GM18909 (cell line): ENCODE measurements around the gene EPS8L1.
"Not testable (repeated sequence)": the region's sequence is repeated elsewhere in the genome, so short reads cannot be mapped to it uniquely, and the experiment has no call there.

Experiments
- ATAC-seq: cut with Tn5 transposase; IDR thresholded peaks from one replicate; pipeline ENCODE4 v1.9.1; 2021; ENCODE audit warnings: mild to moderate bottlenecking; ENCODE audit not compliant: unreplicated experiment, poor library complexity

EPS8L1 gene

DNA sequence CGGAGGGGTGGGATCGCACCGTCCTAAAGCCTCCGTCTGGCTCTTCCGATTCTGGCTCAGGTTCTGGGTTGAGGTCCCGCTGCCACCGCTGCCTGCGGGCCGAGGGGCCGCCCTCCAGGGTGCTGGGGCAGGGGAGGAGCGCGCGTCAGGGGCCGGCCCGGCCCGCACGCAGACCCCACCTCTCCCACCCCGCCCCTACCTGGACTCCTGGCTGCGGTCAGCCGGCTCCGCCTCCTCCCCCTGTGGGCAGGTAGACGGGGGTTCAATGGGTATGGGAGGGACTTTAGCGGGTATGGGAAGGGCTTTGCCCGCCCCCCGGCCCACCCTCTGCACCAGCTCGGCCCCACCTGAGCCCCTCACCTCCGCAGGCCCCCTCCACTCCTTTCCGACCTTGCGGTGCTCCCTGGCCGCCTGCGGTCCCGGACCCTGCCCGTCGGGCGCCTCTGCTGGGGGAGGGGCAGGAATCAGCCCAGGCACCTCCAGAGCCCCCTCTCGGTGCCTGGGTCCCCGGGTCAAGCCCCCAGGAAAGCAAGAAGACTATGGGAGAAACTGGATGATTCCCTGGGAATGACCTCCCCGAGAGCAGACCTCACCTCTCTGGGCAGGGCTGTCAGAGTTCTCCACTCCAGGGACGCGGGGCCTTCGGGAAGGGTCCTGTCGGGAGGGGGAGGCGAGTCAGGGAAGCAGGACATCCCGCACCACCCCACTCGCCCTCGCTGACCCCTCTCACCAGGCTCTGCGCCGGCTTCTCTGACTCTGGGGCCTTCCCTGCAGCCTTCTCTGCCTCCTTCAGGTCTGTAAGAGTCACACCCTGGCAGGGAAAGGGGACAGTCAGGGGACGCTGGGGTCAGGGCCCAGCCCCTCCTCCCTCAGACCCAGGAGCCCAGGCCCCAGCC is 17.0 kb downstream of the EPS8L1 start:
- ATAC-seq, result no peak

DNA sequence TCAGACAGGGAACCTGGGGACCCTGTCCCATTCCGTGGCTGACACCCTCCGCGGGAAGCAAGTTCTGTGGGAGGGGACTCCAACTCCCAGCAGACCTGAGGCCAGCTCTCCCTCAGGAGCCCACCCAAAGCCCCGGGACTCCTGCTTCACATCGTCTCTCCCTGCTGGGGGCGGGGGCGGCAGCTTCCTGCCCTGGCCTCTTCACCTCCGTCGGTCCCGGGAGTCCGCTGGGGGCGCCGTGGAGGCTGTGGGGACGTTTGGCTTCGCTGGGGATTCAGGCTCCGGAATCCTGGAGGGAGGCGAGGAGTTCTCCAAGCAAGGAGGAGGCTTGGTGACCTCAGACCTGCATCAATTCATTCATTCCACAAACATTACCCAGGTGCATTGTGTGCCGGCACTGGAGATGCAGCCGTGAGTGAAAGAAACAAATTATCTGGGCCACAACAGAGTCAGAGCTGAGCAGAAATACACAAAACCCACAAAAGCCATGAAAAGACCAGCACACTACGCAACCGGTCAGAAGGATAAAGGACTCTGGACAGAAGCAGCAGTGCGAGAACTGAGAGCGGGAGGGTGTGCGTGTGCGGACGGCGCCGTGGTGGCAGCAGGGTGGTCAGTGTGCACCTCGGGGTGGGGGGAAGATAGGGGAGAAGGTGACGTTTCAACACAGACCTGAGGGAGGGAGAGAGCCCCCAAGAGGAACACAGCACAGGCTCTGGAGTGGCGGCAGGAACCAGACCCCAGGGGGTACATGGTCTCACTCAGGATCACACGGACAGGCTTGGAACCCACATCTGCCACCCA is 19.0 kb downstream of the EPS8L1 start:
- ATAC-seq, result no peak

DNA sequence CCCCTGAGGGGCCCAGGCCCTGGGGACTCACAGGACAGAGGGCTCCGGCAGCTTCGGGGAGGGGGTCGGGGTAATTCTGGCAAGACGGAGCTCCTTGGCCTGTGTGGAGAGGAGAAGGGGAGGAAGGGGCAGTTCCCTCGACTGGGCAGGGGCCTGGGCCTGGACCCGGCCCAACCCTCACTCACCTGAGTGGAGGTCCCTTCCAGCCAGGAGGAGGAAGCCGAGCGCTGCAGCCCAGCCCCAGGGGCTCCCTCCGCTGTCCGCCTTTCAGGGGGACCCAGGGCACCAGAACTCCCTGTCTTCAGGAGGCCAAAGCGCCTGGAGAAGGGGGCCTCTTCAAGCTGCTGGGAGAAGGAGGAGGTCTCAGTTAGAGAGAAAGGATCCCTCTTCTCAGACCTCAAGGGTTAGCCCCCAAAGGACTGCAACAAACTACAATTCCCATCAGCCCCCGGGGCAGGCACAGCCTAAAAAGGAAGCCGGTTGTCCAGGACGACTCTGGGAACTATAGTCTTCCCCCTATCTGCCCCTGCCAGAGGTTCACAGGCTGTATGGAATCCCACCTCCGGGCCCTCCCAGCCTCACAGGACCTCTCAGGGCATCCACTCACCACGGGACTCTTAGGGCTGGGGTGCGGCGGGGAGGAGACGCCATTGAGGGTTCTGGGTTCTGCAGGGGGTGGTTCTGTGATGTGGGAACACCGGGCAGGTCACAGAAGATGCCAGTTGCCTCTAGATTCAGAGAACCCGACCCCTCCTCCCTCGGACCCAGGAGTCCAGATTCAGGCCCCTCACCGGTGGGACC is 19.8 kb downstream of the EPS8L1 start:
- ATAC-seq, result no peak

DNA sequence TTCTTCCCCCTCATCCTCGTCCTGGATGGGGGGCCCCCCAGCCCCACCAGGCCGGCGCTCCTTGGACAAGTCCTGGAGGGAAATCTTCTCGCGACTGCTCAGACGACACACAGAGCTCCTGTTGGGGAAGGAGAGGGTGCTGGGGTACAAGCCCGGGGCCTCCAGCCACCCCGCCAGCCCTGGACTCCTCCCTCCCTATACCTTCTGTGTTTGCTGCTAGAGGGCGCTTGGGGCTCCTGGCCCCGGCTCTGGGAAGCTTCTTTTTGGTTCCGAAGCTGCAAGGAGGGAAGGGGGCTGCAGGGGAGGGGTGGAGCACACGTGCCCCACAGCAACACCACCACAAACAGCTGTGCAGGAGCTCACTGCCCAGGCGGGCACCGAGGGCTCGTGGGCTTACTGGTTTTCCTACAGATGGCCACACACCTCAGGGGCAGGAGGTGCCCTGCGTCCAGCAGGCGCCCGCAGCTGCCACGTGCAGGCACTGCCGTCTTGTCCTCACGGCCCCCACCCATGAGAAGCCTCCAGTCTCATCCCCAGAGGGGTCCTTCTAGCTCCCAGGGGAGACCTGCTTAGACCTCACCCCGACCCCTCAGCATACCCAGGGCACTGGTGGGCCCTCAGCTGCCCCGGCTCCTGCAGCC is 20.5 kb downstream of the EPS8L1 start:
- no peak for ATAC-seq

DNA sequence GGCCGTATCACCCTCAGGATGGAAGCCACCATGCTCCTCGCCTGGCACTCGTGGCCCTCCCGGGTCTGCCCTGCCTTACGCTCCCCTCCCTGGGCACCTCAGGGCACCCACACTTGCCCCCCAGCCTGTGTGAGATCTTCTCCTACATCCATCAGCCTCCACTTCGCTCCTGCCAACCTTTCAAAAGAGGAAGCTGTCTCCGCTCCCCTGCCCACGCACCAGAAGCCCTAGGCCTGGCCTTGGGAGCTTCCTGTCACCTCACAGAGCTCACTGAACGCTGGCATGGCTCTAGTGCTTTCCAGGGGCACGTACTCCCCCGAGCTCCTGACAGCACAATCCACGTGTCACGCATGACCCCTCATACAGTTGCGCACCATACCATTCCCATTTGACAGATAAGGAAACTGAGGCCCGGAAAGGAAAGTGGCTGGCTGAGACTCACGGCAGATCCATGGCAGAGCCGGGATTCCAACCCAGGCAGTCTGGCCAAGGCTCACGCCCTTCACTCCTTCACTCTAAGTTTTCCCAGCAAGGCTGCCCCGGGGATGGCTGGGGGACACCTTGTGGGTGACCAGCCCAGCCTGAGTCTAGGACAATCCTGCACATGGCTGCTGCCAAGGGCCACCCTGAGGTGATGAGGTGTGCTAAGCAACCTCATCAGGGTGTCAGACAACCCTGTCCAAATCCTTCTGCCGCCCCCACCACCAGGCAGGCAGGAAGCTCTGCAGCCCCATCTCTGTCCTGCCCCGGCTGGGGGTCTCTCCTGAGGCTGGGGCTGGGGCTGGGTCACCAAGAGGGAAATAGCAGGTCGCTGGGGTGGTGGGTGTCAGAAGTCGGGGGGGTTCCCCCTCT is 22.4 kb downstream of the EPS8L1 start:
- no peak for ATAC-seq

DNA sequence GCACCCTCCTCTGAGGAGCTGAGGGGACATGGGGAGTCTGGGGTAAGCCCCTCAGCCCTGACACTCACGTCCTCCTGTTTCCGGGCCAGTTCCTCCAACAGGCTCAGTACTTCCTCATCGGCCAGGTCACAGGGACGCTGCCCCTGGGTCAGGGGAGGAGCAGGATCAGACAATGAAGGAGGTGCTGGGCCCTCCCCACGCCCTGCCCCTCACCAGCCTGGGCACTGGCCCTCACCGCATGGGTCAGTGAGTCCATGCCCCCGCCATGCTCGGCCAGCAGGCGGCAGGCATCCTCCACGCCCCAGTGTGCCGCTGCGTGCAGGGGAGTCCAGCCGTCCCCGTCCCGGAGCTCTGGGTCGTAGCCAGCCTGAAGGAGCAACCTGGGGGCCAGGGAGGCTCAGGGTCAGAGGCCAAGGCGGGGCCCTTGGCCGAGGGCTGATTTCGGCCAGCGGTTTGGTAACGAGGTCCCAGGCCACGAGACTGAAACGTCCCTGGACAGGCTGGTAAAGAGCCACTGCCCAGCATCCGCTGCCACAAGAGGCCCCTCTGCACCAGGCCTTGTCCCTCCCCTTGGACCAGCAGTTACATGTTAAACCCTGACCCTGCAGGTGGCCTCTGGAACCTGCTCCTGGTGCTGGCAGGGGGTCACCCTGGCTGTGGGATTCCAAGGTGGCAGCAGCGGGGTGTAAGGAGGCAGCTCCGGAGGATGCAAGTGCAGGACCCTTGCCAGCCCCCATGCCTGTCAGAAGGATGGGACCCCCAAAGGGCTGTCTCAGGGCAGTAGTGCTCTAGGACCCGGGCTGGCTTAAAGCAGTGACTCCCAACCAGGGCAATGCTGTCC is 23.3 kb downstream of the EPS8L1 start:
- no peak for ATAC-seq

DNA sequence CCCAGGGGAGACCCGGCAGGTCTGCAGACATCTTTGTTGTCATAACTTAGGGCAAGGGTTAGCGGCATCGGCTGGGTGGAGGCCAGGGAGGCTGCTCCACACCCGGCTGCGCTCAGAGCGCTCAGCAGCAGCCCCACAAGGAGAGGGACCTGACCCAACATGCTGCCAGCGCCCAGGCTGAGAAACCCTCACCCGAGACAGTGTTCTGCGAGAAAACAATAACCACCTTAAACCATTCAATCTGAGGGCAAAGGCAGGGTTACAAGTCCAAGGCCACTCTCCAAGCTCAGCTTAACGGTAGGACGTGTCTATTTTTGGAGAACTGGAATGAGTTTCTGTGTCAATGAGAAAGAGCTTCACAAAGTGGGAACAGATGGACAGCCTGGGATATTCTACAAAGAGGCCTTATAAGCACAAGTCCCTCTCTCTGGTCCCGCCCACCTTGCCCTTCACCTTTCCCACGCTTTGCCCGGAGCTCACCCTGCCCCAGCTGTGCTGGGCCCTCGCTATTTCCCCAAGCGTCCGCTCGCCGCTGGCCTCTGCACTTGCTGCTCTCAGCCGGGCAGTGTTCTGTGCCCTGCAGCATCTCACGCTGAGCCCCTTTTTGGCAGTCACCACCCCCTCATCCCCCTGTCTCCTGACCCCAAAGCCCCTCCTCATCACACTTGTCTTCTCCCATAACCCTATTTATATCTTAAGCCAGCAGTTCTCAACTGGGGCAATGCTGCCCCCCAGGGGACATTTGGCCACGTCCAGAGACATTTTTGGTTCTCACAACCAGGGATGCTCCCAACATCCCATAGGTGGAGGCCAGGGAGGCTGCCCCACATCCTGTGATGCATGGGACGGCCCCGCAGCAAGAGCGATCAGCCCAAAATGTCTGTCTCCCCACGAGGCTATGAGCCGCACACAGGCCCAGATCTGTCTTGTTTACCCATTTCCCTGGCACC is 24.2 kb downstream of the EPS8L1 start:
- no peak for ATAC-seq

DNA sequence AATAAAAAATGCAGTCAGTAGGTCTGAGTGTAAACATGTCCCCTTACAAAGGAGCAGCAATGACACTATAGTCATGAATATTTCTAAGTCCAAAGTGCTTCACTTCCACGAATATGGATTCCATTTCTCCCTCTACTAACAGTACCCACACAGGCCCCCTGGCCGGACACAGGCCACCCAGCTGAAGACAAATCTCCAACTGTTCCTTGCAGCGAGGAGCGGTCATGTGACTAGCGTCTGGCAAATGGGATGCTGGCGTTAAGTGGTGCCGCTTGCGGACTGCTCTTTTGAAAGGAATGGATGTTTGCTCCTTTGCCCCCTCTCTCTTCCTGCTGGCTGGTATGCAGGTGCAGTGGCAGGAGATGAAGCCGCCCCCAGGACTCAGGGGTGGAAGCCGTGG is 25.6 kb downstream of the EPS8L1 start:
- ATAC-seq, result no peak

DNA sequence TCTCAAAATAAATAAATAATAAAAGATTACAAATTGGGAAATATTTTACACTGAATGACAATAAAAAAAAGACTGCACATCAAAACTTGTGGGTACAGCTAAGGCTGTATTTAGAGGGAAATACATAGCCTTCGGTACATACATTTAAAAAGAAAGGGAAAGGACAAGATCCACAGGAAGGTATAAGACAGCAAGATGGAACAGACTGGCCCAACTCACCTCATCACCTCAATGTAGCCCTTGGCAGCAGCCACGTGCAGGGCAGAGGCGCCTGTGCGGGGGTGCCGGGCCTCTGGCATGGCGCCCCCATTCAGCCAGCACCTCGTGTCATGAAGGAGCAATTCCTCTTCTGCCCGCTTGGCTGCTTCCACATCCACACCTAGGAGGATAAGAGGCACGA is 27.5 kb downstream of the EPS8L1 start:
- ATAC-seq, result no peak

DNA sequence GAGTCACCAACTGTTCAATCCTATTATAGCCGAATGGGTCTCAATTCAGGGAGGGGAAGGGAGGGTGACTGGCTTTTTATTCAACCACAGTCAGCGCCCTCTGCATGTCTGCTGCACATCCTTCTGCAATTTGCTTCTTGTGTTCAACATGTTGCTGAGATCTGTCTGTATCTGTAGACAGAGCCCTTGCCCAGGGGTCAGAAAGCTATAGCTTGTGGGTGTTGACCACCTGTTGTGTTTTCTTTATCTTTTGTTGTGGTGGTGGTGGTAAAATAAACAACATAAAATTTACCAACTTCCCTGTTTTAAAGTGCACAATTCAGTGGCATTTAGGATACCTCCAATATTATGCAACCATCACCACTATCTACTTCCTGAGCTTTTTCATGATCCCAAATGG is 29.6 kb downstream of the EPS8L1 start:
- ATAC-seq, result no peak

DNA sequence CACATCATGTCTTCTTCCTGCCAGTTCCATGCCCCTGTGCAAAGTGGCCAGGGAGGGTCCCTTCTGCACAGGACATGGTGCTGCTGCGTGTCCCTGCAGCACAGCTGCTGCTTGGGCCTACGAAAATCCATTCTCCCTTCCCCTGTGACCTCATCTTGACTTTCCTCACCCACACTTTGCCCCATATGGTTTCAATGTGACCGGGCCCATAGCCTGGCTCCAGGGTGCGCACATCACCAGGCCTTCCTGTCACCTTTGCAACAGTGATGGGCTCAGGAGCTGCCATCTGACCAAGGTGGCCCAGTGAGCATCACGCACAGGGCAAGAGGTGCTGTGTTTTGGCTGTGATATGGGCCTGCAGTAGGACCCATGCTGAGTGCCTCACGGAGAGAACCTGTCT is 30.9 kb downstream of the EPS8L1 start:
- ATAC-seq, result no peak

DNA sequence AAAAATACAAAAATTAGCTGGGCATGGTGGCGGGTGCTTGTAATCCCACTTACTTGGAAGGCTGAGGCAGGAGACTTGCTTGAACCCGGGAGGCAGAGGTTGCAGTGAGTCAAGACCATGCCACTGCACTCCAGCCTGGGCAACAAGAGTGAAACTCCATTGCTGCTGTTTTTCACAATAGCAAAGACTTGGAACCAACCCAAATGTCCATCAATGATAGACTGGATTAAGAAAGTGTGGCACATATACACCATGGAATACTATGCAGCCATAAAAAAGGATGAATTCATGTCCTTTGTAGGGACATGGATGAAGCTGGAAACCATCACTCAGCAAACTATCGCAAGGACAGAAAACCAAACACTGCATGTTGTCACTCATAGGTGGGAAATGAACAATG is 31.6 kb downstream of the EPS8L1 start:
- ATAC-seq, result not testable (repeated sequence)

DNA sequence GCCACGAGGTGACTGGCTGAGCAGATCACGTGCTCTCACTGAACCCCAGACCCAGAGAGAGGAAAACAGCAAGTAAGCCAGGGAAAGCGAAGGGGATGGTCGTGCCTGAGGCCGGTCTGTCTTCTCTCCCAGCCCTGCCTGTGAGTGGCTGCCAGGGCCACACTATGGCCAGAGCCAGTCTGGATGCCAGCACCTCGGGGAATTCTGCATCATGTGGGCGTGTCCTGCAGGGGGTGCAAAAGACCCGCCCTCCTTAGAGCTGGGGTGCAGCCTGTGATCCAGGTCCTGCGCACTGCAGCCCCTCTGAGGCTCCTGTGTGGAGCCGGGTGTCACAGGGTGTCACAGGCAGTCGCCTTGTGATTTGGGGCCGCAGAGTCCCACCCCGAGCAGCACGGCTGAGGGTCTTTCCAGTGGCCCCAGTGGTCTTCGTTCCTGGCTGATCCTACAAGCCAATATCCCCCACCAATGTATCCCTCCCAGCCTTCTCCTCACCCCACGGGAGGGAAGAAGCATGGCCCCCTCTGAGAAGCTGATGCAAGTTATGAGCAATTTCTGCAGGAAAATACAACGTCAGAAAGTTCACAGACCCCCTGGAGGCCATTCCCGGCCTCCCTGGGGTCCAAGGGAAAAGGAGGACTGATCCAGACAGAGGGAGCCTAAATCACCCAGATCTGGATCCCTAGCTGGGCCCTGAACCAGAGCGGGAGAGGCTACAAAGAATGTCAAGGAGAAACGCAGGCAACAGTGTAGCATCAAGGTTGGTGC is 34.0 kb downstream of the EPS8L1 start:
- ATAC-seq, result no peak

DNA sequence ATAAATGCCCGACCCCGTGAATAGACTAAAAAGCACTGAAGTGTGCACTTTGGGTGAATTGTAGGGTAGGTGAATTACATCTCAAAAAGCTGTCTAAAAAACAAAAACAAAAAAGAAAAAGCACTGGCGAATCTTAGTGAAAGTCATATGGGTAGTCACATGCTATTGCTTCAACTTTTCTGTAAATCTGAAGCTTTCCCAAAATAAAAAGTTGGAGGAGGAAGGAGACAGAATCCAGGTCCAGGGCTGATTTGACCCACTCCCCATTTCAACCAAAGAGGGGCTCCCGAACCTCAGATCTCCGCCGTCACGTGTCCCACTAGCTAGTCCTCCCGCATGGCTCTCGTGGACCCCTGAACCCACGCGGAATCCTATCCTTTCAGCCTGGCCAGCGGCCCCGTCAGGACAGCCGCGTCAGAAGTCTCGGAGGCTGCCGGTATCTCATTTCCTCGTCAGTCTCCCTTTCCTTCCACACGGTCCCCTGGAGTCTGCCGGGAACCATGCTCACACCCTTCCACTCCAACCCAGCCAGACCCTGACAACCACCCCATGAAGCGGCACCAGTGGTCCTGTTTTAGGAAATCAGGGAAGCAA is 35.7 kb downstream of the EPS8L1 start:
- ATAC-seq, result no peak

DNA sequence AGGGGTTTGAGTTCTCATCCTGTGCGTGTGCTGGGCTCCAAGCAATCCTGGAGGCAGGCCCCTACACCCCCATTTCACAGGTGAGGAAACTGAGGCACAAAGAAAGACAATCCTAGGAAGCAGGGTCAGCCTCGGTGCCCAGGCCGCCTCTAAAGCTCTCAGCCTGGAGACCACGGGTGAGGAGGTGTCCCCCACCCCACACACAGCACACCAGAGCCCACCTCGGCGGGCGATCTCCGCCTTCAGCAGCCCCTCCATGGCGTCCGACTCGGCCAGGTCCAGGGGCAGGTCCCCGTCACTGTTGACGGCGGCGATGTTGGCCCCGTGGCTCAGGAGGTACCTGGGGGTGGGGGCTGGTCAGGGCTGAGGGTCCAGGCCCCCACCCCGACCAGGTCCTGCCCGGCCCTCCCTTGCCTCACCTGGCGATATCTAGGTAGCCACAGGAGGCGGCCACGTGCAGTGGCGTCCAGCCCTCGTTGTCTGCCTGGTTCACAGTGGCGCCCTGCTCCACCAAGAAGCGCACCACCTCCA is 36.6 kb downstream of the EPS8L1 start:
- no peak for ATAC-seq
